Measurements from ENCODE around the gene SLC23A2.

Gene SLC23A2

DNA sequence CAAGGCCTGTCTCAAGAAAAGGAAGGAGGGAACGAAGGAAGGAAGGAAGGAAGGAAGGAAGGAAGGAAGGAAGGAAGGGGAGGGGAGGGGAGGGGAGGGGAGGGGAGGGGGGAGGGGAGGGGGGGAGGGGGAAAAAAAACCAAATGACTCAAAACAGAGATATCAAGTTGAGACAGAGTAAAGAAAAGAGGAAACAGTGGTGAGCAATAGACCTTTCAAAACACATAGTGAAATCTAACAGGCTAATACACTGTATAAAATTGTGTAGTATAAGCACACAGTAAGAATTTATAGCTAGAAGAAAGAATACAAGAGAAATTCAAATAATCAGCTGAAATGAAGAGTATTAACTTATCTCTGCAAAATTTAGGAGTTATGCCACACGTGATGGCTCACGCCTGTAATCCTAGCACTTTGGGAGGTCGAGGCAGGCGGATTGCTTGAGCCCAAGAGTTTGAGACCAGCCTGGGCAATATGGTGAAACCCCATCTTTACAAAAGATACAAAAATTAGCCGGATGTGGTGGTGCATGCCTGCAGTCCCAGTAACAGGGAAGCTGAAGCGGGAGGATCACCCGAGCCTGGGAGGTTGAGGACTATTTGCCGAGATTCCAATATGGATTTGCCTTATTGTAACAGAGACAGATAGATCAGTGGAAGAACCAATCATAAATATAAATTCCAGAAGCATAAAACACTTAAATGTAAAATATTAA is 156.4 kb downstream of the SLC23A2 start:
- no peak for DNase-seq (ENCODE audit: low read depth in 2 of 2)

DNA sequence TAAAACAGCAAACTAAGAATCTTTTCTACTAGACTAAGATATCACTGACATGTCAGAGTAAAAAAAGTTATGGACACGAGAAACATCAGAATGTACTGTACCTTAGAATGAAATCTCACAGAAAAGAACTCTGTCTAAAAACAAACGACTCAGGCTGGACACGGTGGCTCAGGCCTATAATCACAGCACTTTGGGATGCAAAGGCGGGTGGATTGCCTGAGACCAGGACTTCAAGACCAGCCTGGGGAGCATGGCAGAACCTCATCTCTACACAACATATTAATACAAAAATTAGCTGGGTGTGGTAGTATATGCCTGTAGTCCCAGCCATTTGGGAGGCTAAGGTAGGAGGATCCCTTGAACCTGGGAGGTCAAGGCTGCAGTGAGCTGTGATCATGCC is 157.0 kb downstream of the SLC23A2 start:
- DNase-seq (ENCODE audit: low read depth in 2 of 2) = no peak

DNA sequence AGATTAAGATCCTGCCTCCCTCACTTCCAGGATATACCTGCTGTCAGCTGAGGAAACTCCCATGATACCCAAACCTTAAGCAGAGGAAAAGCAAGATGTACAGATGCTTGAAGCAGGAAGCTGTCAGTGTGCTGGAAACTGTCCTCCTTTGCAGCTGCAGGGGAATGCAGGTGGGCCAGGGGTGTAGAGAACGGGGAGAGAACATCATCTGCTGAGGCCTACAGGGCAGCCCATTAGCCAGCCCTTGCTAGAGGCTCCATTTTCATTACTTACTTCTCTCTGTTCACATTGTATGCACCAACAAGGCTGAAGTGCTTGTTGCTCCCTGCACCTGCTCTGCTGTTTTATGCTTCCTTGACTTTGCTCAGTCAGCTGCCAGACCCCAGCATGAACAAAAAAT is 160.5 kb downstream of the SLC23A2 start:
- DNase-seq (ENCODE audit: low read depth in 2 of 2) = no peak

DNA sequence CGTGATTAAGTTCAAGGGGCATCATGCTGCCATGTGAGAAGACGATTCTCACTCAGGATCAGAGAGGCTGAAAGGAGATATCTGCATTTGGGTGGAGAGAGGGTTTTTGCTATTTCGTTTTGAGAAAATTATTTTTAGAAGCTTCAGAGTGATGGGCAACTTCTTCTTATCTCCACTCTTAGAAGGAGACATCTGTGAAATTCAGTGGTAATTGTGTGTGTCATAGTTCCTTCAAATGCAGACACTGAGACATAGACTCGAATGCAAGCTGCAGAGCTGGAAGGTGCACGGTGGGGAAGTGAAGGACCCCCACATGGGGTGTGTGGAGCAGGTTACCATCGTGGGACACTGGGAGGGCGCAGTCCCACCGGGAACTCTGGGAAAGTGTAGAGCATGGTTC is 162.8 kb downstream of the SLC23A2 start:
- no peak for DNase-seq (ENCODE audit: low read depth in 2 of 2)

DNA sequence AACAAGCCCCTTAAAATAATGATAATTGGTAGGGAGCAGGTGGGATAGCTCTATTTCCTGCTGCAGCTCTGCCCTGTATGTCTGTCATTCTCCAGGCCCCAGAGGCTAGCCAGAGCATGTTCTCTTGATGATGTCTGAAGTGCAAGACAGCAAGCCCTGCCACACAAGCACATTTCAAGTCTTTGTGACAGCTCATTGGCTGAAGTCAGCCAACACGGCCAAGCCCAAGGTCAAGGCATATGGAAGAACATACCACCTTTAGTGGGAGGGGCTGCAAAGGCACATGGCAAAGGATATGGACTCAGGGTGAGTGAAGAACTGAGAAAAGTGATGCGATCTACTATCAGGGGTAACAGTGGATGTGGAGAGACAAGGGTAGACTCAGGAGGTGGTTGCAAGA is 163.6 kb downstream of the SLC23A2 start:
- no peak for DNase-seq (ENCODE audit: low read depth in 2 of 2)

DNA sequence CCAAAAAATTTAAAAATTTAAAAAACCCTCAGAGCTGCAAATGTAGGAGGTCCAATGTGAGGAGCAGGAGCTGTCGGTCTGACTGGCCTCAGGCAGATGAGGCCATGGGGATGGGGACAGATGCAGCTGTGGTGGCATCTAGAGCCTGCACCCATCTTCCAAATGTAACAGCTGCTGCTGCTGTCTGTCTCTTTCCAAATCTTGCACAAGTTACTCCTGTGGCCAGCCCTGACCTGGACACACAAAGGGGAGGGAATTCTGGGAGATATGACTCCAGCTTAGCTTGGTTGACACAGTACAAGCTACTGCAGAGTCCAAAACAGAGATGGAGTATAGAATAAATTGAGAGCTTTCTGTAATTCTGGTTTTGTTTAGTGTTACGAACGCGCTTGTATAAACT is 164.4 kb downstream of the SLC23A2 start:
- DNase-seq (ENCODE audit: low read depth in 2 of 2) = no peak

DNA sequence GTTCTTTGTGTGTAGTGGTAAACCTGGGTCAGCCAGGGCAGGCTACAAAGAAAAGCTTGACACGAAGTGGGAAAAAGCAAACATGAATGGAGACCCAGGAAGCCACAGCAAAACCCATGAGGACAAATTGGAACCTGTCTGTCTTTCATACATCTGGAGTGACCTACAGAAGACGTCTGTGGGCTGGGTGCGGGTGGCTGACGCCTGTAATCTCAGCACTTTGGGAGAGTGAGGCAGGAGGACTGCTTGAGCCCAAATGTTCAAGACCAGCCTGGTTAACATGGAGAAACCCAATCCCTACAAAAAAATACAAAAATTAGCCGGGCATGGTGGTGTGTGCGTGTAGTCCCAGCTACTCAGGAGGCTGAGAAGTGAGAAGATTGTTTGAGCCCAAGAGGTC is 164.8 kb downstream of the SLC23A2 start:
- no peak for DNase-seq (ENCODE audit: low read depth in 2 of 2)

DNA sequence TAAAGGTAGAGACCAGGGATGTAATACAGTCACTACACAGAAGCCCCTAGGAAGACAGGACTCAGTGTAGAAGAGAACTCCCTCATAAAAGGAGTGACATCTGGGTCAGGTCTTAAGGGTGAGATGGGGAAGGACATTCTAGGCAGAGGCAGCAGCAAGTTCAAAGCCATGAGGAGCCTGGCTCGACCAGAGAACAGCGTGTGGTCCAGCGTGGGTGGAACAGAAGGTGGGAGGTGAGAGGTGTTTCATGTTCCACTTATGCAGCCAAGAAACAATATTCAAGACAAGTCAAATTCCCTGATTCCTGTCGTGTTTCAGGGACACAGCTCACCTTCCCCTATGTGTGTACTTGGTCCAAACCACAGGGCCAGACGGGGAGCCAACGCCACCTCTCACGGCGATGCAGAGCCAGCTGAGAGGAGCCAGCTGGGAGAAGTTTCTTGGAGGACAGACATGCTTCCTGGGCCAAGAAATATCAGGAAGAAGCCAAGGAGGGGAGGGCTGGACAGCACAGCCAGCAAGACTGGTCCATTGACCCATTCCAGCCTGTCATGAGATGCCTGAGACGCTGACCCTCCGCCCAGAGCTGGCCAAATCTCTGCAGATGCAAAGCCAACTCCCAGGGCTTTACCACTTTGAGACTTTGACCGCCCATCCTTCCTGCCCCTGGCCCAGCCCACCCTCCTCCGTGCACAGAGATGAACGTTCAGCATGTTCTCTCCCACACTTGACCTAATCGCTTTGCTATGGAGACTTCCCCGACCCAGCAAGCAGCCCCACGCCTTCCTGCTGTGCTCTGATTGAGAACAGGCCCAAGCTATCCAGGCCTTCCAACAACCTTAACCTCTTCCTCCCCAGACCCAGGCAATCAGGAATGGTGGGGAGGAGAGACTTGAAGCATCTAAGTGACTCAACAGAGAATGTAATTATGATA is 165.8 kb downstream of the SLC23A2 start:
- DNase-seq (ENCODE audit: low read depth in 2 of 2) = no peak

DNA sequence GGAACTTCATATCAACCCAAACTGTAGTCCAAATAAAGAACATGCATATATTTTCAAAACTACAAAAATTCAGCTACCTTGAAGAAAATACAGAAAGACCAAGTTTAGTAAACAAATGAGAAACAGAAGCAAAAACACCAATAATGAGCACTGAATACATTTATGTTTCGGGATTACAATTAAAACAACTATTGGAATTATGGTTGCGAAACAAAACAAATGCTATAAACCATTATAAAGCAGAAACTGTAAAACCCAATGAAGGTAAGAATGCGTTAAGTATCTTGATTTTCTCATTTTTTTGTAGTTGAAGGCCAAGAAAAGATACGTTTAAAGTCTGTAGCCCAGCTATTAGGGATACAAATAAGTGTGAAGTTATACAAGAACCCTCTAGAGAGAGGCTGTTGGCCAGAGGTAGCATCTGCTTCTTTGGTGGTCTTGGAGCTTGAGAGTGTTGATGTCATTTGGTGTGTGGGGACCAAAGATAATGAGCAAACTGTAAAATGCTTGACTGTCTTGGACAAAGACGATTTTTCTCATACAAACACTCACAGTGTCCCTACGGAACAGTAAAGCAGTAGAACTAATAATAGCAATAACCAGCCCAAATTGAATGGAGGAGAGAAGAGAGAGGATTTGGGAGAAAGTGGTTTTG is 168.1 kb downstream of the SLC23A2 start:
- no peak for DNase-seq (ENCODE audit: low read depth in 2 of 2)

DNA sequence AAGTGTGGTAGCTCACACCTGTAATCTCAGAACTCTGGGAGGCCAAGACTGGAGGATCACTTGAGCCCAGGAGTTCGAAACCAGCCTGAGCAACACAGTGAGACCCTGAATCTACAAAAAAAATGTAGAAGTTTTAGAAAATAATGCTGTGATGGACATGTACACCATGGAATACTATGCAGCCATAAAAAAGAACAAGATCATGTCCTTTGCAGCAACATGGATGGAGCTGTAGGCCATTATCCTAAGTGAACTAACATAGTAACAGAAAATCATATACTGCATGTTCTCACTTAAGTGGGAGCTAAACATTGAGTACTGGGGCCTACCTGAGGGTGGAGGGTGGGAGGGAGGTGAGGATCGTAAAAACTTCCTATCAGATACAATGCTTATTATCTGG is 168.8 kb downstream of the SLC23A2 start:
- no peak for DNase-seq (ENCODE audit: low read depth in 2 of 2)

DNA sequence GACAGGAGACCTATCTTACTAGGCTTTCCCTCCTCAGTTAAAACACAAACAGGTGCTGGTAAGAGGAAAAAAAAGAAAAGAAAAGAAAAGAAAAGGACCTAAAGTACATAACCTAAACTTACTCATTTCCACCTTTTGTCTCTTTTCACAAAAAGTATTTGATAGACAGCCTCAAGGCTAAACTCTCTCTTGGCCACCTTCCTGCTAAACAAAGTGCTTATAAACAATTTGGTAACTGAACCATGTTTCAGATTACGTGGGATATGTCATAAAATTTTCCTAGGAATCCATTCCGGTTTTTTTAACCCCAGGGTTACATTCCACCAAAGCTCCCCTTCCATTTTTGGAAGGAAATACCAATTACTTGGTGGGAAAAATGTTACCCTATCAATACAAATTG is 170.6 kb downstream of the SLC23A2 start:
- no peak for DNase-seq (ENCODE audit: low read depth in 2 of 2)

DNA sequence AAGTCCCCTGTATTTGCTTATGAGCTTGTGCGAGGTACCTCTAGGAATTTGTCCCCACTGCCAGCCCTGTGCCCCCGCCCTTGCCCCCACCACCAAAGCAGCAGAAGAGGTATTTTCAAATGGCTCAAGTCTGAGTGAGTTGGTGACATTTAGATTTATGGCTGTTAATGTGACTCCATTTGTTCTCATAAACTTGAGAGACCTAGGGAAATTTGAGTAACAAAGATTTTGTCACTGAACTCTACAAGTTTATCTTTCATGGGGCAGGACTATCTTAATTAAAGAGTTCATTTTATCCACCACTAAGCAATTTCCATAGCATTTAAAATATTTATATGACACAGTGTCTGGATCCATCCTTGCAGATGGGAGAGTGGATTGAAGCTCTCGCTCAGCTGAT is 171.1 kb downstream of the SLC23A2 start:
- no peak for DNase-seq (ENCODE audit: low read depth in 2 of 2)

DNA sequence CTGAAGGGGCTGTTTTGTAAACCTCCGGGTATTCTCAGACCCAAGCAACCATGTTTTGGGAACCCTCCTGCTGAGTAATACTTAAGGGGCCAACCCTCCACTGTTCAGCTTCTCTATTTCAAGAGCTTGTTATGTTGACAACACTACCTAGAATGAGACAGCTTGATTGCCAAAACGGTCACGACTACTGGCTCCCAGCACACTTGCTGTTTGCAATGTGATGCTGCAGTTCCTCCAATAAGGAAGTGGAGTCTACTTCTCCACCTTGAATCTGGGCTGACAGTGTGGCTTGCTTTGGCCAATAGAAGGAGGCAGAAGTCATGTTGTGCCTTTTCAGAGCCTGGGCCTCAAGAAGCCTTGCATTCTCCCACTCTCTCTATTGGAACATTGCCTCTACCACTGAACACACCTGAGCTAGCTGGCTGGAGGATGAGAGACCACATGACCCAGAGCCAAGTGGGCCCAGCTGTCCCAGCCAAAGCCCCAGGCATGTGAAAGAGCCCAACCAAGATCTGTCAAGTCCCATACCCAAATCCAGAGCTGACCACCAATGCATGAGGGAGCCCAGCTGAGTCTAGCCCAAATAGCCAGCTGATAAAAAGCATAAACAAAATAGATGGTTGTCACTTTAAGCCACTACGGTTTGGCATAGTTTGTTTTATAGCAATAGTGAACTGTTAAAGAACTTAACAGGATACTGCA is 171.6 kb downstream of the SLC23A2 start:
- no peak for DNase-seq (ENCODE audit: low read depth in 2 of 2)

DNA sequence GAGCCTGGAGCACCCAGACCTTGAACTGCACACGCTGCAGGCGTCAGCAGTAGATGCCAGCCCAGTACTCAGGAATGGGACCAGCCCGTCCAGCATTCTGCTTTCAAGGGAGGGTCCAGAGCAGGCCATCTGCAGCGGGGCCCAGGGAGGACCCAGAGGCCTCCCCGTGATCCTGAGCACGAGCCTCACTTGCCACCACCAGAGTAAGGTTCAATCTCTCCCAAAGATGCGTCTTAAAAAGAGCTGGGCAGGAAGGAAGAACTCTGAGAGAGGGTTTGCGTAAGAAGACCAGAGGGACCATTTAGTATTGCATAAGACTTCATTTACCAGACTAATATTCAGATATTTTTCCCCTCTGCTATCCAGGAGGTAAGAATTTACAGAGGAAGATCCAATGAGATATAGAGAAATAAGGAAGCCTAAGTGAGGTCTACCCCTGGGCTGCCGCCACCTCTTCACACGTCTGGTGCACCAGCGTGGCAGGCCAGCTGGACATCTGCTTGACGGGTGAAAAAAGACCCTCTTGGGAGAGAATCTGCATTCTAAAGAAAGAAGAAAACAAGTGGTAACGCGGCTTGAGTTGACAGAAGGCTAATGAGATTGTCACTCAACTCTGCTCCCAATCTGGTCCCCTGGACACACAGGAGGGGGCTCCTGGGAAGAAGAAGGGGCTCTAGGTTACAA is 172.3 kb downstream of the SLC23A2 start:
- DNase-seq (ENCODE audit: low read depth in 2 of 2) = no peak

DNA sequence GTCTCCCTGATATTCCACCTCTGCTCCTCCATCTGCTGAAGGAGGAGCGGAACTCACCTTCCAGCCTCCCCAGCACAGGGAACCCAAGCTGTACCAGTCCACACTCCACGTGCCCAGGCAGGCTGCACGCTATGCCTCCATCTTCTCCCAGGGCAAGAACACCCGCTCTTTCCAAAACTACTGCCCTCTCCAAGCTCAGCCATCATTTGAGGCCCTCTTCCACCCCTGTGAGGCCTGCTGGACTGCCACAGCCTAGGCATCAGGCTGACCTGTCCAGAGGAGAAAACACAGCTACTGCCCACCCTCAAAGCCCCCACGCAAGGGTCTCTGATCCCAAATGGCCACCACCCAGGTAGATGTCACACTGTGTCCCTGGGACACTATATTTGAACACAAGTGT is 179.7 kb downstream of the SLC23A2 start:
- no peak for DNase-seq (ENCODE audit: low read depth in 2 of 2)

DNA sequence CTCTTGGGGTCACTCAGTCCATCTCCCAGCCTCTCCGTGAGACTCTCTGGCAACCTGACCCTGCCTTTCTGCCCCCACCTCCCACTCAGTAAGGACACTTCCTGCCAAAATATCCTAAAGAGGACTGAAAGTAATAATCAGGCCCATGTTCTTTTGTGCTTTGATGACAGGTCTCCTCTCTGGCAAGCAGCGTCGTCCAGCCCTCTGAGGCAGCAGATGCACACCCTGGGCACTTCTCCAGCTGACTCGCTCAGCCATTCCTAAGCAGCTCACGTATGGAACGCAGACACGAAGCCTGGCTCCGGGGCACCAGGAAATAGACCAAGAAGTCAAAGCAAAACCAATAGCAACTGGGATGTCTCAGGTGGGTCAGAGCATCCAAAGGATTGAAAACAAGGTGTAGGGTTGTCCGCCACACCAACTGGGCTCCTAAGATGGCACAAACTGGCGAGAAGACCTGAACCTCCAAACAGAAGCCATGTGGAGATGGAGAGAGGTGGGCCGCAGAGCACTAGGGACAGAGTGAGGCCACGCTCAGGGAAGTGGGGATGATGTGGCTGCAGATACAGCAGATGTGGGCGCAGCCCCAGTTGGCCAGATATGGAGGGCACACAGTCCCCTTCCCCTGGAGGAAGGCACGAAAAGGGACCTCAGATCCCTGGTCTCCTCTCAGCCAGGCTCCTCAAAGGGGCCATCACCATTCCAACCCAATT is 180.3 kb downstream of the SLC23A2 start:
- no peak for DNase-seq (ENCODE audit: low read depth in 2 of 2)

DNA sequence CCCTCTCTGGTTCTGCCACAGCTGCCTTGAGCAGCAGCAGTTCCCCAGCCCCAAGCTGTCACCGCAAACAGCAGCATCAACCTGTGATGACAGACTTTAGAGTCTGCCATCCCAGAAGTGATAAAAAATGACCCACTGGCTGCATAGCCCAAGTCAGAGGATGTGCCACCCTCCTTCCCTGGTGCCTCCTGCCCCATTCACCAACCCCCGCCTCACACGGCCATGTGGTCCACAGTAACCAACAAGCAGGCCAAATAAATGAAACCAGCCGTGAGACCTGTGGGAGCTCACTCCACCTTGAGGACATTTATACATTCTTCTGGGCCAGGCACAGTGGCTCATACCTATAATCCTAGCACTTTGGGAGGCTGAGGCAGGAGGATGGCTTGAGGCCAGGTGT is 181.4 kb downstream of the SLC23A2 start:
- DNase-seq (ENCODE audit: low read depth in 2 of 2) = no peak

DNA sequence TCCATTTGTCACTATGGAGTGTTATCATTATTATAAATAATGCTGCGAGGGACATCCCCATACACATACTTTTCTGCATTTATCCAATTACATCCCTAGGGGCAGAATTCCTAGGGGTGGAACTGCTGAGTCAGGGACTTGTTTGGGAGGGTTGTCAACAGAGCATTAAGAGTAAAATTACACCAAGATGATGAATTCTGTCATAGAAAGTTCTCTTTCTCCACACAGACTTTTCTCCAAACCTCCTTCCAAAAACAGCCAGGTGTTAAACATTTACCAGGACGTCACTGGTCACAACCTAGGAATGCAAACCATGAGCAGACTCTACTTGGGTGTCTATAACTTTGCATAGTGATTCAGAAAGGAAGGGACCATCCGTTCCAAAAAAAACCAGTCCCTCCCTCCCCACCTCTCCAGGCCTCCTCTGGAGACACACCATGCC is 184.1 kb downstream of the SLC23A2 start:
- no peak for DNase-seq (ENCODE audit: low read depth in 2 of 2)

DNA sequence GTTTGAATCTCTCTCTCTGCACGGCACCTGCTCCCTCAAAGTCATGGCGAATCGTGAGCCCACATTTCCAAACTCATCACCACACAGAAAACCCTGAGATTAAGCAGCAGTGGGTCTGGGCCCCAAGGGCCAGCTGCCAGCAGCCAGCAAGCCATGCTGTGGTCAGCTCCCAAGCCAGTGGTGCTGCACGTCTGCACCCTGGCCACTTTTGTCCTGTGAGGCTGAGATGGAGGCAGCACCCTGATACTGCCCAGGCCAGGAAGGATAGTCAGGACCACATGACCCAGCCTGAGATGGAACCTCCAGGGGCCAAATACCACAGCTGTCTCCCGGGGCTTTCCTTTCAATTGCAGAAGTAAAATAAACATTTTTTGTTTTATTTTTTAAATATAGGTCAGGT is 185.7 kb downstream of the SLC23A2 start:
- no peak for DNase-seq (ENCODE audit: low read depth in 2 of 2)

DNA sequence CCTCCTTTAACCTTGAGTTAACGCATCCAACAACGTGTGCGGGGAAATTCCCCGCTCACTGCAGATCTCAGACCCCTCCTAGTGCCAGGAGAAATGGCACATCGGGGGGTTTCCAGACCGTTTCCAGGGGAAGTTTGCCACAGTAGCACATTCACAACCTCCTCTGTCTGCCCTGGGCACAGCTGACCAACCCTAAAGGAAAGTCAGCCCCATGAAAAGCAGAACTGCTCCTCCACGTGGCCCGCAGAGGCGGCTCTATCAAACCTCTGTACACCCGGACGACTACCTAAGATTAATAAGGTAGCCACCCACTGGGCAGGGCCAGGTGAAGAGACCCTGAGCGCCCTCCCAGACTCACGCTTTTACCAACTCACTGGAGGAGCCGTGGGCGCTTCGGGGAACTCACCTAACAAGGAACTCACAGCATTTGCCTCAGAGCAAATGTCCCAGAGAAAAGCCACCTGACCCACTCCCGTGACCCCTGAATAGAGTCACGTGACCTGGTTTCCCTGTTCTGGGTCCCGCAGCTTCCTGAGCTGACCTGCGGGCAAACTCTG is 186.5 kb downstream of the SLC23A2 start:
- peak; percentile 37 to 48 for DNase-seq (ENCODE audit: low read depth in 2 of 2)

Measured in activated CD4-positive, alpha-beta T cell treated with anti-CD3 and anti-CD28 coated beads for 24 hours (primary cell).